Activated T-cell treated with anti-CD3 and anti-CD28 coated beads, Interleukin-2, amount 50 U/mL, for 24 hours (primary cell): ENCODE data around the gene ZFHX3.
A peak's percentile ranks its signal among the peaks of the same experiment; 100 is the strongest.

ENCODE experiments used
- DNase-seq: peaks from one replicate; pipeline ENCODE4 v3.0.0-alpha.2; 2020
- H3K27ac Mint-ChIP-seq: 2 replicates; pipeline ENCODE4 v1.8.0; 2020; ENCODE audit warnings: mild to moderate bottlenecking, mixed read lengths
- H3K27me3 Mint-ChIP-seq: 2 replicates; pipeline ENCODE4 v1.8.0; 2020; ENCODE audit warnings: mixed read lengths
- H3K36me3 Mint-ChIP-seq: 2 replicates; pipeline ENCODE4 v1.8.0; 2020; ENCODE audit warnings: low read depth, mixed read lengths
- H3K4me1 Mint-ChIP-seq: 2 replicates; pipeline ENCODE4 v1.8.0; 2020; ENCODE audit warnings: low read depth, mixed read lengths
- H3K4me3 Mint-ChIP-seq: 2 replicates; pipeline ENCODE4 v1.8.0; 2020; ENCODE audit warnings: mild to moderate bottlenecking, moderate library complexity, mixed read lengths
- H3K9me3 Mint-ChIP-seq: 2 replicates; pipeline ENCODE4 v1.8.0; 2020; ENCODE audit warnings: mixed read lengths

The ZFHX3 gene

DNA sequence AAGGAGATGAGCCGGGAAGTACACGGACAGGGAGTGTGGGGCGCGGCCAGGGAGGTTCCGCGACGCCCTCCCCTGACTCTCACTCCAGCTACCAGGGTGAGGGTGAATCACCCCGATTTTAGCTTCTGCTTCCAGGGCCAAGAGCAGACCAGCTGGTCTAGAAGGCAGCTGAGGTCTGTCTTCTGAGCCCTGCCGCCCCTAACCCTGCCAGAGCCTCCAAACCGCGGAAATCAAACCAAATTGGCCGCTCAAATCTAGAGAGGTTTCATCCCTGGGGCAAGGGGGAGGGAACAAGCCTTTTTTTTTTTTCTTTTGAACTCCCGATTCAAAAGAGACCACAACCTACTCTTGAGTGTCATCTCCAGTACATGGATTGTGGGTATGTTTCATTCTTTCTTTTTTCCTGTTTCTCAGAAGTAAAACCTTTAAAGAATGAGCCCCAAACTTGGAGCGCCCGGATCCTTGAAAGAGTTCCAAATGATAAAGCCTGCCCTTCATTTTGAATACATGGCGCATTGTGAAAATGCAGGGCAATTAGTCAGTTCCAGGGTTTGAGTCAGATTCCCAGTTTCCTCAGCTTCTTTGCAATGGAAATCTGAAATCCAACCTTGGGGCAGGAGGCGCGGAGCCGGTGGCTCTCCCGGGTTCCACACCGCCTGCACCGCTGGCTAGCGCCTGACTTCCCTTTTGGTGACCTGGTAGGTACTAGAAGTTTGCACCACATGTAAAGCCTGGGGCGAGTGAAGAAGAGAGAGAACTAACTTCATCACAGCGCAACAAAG, 16.5 kb upstream of the ZFHX3 start:
- Mint-ChIP-seq H3K27me3 (peaks cover 84% of the 10 kb centered on the region), H3K36me3 (no peaks in the 10 kb centered on the region), H3K9me3 (no peaks in the 10 kb centered on the region), H3K27ac (no peak overlapping the region), H3K4me1 (peaks cover 2% of the 10 kb centered on the region), H3K4me3 (no peak overlapping the region)
- no peak for DNase-seq

- Mint-ChIP-seq H3K36me3 (no peaks in the 10 kb centered on the region), H3K9me3 (no peaks in the 10 kb centered on the region), H3K27me3 (peaks cover 85% of the 10 kb centered on the region), H3K4me3 (no peak overlapping the region), H3K4me1 (peaks cover 5% of the 10 kb centered on the region), H3K27ac (no peak overlapping the region)
- DNase-seq, result no peak
Observed at GRCh38 chr16:73063854-73064211, 15.9 kb upstream of the ZFHX3 start.

DNA sequence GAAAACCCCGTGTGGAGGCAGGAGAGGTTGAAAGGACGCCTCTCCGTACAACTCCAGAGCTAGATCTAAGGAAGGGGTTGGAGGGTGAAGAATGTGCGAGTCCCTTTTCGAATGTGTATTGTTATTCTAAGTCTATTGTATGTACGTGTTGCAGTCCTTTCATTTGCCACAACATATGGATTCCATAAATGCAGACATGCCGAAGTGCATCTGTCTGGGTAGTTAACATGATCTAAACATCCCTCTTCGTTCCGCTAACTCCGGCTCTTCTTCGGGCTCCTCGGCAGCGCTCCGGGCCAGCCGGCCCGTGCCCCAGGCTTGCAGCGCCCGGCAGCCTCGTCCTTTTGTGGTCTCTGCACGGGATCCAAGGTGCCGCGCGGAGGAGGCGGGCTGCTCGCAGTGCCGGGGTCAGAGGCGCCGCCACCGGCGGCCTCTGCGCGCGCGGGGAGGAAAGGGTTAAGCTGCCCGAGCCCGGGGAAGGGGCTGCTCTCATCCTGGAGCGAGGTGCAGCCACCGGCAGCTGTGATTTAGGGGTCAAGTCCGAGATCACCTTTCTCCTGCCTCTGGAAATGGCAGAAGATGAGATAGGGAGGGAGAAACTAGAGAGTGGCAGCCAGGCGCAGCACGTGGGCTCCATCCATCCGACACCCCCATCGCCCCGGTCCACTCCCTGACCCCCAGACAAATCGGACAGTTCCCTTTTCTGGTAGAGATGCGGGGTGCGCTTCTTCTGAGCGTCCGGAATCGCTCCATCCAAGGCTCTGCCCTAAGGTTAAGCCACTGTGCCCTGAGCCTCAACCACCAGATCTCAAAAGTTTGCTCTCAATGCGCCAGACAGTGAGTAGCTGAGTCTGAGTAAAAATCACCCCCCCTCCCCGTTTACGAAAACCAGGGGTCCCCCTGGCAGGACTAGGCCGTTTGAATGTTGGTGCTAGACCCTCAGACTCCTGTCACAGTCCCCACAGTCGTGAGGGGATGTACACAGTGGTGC, 15.1 kb upstream of the ZFHX3 start:
- Mint-ChIP-seq H3K9me3 (no peaks in the 10 kb centered on the region), H3K4me1 (peaks cover 6% of the 10 kb centered on the region), H3K27me3 (peaks cover 80% of the 10 kb centered on the region), H3K36me3 (no peaks in the 10 kb centered on the region), H3K27ac (no peak overlapping the region), H3K4me3 (no peak overlapping the region)
- DNase-seq, result no peak

DNA sequence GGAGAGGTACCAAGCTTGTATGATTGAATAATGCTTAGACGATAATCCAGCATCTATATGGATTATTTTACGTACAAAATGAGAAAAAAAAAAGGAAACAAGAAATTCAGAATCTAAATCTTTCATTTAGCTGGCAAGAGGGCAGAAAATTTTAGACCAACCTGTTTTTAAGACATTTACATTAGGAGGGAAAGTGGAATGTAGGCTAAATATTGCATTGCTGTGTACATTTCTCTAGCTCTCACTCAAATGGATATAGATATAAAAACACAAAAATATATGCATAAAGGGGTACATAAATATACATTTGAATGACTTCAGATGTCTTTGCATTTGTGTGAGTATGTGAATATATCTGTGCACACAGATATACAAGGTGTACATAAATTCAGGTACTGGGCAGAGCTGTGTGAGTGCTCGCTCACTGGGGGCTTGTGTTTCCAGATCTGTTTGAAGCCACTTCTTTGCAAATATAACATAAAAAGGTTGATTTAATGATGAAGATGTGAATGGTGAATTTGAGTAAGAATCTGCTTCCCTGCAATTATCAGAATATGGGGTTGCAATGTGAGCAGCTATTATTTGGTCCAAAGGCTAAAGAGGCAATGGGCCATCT, 14.2 kb upstream of the ZFHX3 start:
- Mint-ChIP-seq H3K36me3 (no peaks in the 10 kb centered on the region), H3K4me1 (peaks cover 8% of the 10 kb centered on the region), H3K4me3 (no peak overlapping the region), H3K27ac (no peak overlapping the region), H3K9me3 (no peaks in the 10 kb centered on the region), H3K27me3 (peaks cover 74% of the 10 kb centered on the region)
- DNase-seq, result no peak

GRCh38 chr16:73060892-73061490, 13.1 kb upstream of the ZFHX3 start:
- H3K4me3 Mint-ChIP-seq, result no peak overlapping the region
- peaks cover 8% of the 10 kb centered on the region for H3K4me1 Mint-ChIP-seq
- H3K36me3 Mint-ChIP-seq, result no peaks in the 10 kb centered on the region
- no peaks in the 10 kb centered on the region for H3K9me3 Mint-ChIP-seq
- H3K27me3 Mint-ChIP-seq, result peaks cover 80% of the 10 kb centered on the region
- no peak for DNase-seq
- no peak overlapping the region for H3K27ac Mint-ChIP-seq

- Mint-ChIP-seq H3K4me1 (peaks cover 8% of the 10 kb centered on the region), H3K27me3 (peaks cover 80% of the 10 kb centered on the region), H3K27ac (no peak overlapping the region), H3K36me3 (no peaks in the 10 kb centered on the region), H3K4me3 (no peak overlapping the region), H3K9me3 (no peaks in the 10 kb centered on the region)
- DNase-seq, result no peak
Observed at GRCh38 chr16:73059779-73060615, 12.1 kb upstream of the ZFHX3 start.

DNA sequence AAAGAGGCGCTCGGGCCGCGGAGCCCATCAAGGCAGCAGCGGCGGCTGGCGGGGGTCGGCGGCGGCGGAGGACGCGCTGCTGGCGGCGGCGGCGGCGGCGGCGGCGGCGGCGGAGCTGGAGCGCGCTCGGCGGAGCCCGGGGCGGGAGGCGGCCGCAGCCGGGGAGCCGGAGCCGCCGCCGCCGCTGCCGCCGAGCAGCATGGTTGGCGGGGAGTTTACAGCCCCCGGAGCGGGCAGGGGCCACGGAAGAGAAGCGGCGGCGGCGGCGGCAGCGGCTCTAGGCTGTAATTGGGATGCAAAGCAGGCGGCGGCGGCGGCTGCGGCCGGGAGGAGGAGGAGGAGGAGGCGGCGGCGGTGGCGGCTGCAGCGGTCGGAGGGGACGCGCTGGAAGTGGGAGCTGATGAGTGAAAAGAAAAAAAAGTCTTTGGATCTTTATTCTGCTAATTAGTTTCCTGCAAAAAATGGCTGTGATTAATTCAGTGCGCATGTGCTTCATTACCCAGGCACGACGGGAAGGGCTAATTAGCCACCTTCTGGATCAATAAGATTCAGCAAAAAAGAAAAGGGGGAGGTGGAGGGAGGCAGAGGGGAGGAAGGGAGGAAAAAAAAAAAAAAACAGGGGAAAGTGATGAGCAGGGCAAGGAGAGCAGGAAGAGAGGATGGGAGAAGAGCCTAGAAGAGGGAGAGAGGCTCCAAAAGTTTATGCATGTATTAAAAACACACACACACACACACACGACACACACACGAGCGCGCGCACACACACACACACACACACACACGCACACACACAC, 10.9 kb upstream of the ZFHX3 start:
- Mint-ChIP-seq H3K27ac (no peak overlapping the region), H3K4me1 (peaks cover 8% of the 10 kb centered on the region), H3K9me3 (no peaks in the 10 kb centered on the region), H3K27me3 (peaks cover 69% of the 10 kb centered on the region), H3K36me3 (no peaks in the 10 kb centered on the region), H3K4me3 (peak overlapping the region; percentile 73)
- DNase-seq, result no peak

GRCh38 chr16:73058221-73058615, 10.3 kb upstream of the ZFHX3 start:
- Mint-ChIP-seq H3K4me1 (peaks cover 8% of the 10 kb centered on the region), H3K27ac (no peak overlapping the region), H3K9me3 (no peaks in the 10 kb centered on the region), H3K4me3 (peak overlapping the region; percentile 43), H3K27me3 (peaks cover 63% of the 10 kb centered on the region), H3K36me3 (no peaks in the 10 kb centered on the region)
- DNase-seq, result peak; percentile 53

GRCh38 chr16:73057291-73058210, 9.6 kb upstream of the ZFHX3 start:
- H3K4me3 Mint-ChIP-seq, result peak overlapping the region; percentile 76
- H3K27ac Mint-ChIP-seq, result no peak overlapping the region
- no peak for DNase-seq
- no peaks in the 10 kb centered on the region for H3K9me3 Mint-ChIP-seq
- no peaks in the 10 kb centered on the region for H3K36me3 Mint-ChIP-seq
- H3K27me3 Mint-ChIP-seq, result peaks cover 58% of the 10 kb centered on the region
- H3K4me1 Mint-ChIP-seq, result peaks cover 8% of the 10 kb centered on the region

DNA sequence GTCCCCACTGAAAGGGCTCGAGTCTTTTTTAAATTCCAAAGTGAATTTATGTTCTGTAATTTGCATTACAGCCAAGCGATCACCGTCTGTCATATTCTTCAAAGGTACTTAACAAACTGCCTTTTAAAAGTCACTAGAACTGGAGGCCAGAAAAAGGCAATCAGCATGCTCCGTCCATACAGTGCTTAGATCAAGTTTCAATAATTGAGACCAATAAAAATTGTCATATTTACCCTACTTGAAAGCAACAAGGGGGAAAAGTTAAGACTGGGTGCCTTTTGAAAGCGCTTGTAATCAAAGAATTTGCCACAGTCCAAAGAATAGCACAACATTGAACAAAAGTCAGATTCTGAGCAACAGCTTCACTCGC, 9.0 kb upstream of the ZFHX3 start:
- Mint-ChIP-seq H3K27me3 (peaks cover 51% of the 10 kb centered on the region), H3K36me3 (no peaks in the 10 kb centered on the region), H3K4me1 (peaks cover 6% of the 10 kb centered on the region), H3K4me3 (peak overlapping the region; percentile 76), H3K27ac (no peak overlapping the region), H3K9me3 (no peaks in the 10 kb centered on the region)
- no peak for DNase-seq

- Mint-ChIP-seq H3K4me1 (peaks cover 6% of the 10 kb centered on the region), H3K36me3 (no peaks in the 10 kb centered on the region), H3K4me3 (no peak overlapping the region), H3K9me3 (no peaks in the 10 kb centered on the region), H3K27me3 (peaks cover 49% of the 10 kb centered on the region), H3K27ac (no peak overlapping the region)
- no peak for DNase-seq
Observed at GRCh38 chr16:73056448-73056847, 8.5 kb upstream of the ZFHX3 start.

DNA sequence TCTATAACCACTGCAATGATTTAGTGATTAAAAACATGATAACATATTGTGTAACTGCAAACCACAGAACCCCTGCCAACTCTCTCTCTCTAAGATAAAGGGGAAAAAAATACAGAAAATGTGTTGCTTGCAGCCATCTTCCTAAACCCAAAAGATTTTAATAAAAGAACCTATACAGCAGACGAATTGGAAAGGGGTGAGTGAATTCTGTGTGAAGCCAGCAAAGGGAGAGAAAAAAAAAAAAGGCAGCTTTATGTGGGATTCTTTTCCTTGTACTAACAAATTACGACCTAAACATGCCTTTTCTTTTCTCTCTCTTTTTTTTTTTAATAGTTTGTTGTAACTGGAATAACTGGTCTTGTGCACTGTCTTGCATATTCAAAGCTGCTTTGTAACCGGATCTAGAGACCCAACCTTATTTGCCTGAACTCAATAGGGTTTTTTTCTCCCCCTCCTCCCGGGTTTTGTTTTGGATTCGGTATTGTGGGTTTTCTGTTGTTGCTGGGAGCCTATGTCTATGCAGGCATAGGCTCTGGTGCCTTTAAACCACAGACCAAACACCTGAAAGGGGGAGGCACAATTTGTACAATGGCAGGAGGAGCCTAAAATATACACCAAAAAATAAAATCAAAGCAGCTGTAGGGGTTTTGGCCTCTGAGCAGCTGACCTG, 7.0 kb upstream of the ZFHX3 start:
- DNase-seq, result no peak
- H3K9me3 Mint-ChIP-seq, result no peaks in the 10 kb centered on the region

More for the DNA sequence above, 7.0 kb upstream of the ZFHX3 start:
- Mint-ChIP-seq H3K36me3 (no peaks in the 10 kb centered on the region), H3K27me3 (peaks cover 41% of the 10 kb centered on the region), H3K27ac (no peak overlapping the region), H3K4me1 (peaks cover 6% of the 10 kb centered on the region), H3K4me3 (no peak overlapping the region)
